SK-N-SH (cell line): ENCODE data around the gene SCN3A. TPM values are rescaled to one million over a fixed set of nuclear protein-coding genes. Genes with fewer than 3 reads are reported as not detected.

ENCODE experiments used
- CTCF ChIA-PET: fragments of 300-600, 350-600 bp; formaldehyde crosslinking; extraction: SDS; loops from one replicate; lab custom pipeline; 2021; lab: Yijun Ruan, JAX
- POLR2A ChIA-PET: fragments of 350-600 bp; sonication (Branson Sonifier 250); formaldehyde crosslinking; extraction: SDS; loops from one replicate; lab custom pipeline; 2020; ENCODE audit warnings: antibody characterized with exemption, inconsistent platforms; lab: Yijun Ruan, JAX
- DNase-seq: peaks from one replicate; pipeline ENCODE4 v3.0.0; 2012
- H2AFZ ChIP-seq: fragments of 200-600 bp; sonication (generic); 2 replicates; pipeline ENCODE4 v1.8.1; 2016; ENCODE audit warnings: antibody characterized with exemption, mild to moderate bottlenecking, low read depth
- H3F3A ChIP-seq: fragments of 200-600 bp; sonication (generic); replicated peaks from 2 replicates; pipeline ENCODE3; 2016; ENCODE audit warnings: antibody characterized with exemption, mild to moderate bottlenecking; ENCODE audit not compliant: insufficient read depth
- H3K27ac ChIP-seq, 2 experiments: fragments of 200-500 bp in 1 of 2; fragments of 200-600 bp in 1 of 2; sonication (Bioruptor generic) in 1 of 2; sonication (generic), shearing (Covaris generic) in 1 of 2; 2 replicates each; pipeline versions ENCODE4 v1.5.1 to v1.6.1; 2014 to 2016; ENCODE audit warnings: low read depth in 2 of 2, inconsistent platforms in 1 of 2, low read length in 1 of 2, mild to moderate bottlenecking in 1 of 2, mixed read lengths in 1 of 2
- H3K27me3 ChIP-seq: fragments of 200-600 bp; sonication (generic), shearing (Covaris generic); 2 replicates; pipeline ENCODE4 v1.6.1; 2016; ENCODE audit warnings: mixed run types; ENCODE audit not compliant: insufficient read depth
- H3K36me3 ChIP-seq, 2 experiments: fragments of 200-500 bp in 1 of 2; fragments of 200-600 bp in 1 of 2; sonication (Bioruptor generic) in 1 of 2; sonication (generic) in 1 of 2; replicated peaks in 1 of 2; 2 replicates each; pipeline versions ENCODE3 to v1.5.1; 2014 to 2016; ENCODE audit warnings: low read length in 1 of 2, mild to moderate bottlenecking in 1 of 2; ENCODE audit not compliant: insufficient read depth in 2 of 2, control insufficient read depth in 1 of 2
- H3K4me1 ChIP-seq, 2 experiments: fragments of 200-500 bp in 1 of 2; fragments of 200-600 bp in 1 of 2; sonication (Bioruptor generic) in 1 of 2; sonication (generic), shearing (Covaris generic) in 1 of 2; 2 replicates each; pipeline versions ENCODE4 v1.5.1 to v1.6.1; 2014 to 2016; ENCODE audit warnings: low read depth in 1 of 2, low read length in 1 of 2, mixed run types in 1 of 2; ENCODE audit not compliant: insufficient read depth in 2 of 2, control insufficient read depth in 1 of 2
- H3K4me2 ChIP-seq: fragments of 200-600 bp; sonication (generic), shearing (Covaris generic); 2 replicates; pipeline ENCODE4 v1.6.1; 2017; ENCODE audit warnings: mixed run types
- H3K4me3 ChIP-seq, 2 experiments: fragments of 200-500 bp in 1 of 2; fragments of 200-600 bp in 1 of 2; sonication (Bioruptor generic) in 1 of 2; sonication (generic), shearing (Covaris generic) in 1 of 2; 2 replicates each; pipeline versions ENCODE4 v1.5.1 to v1.8.1; 2014 to 2016; ENCODE audit warnings: low read depth in 2 of 2, inconsistent platforms in 1 of 2, low read length in 1 of 2, mild to moderate bottlenecking in 1 of 2, mixed read lengths in 1 of 2, moderate library complexity in 1 of 2
- H3K79me2 ChIP-seq: fragments of 200-600 bp; sonication (generic); 2 replicates; pipeline ENCODE4 v1.8.1; 2017; ENCODE audit warnings: mild to moderate bottlenecking; ENCODE audit not compliant: insufficient read depth
- H3K9ac ChIP-seq: fragments of 200-600 bp; sonication (generic); 2 replicates; pipeline ENCODE4 v1.6.1; 2017; ENCODE audit warnings: mixed run types
- H3K9me2 ChIP-seq: fragments of 200-600 bp; sonication (generic); 2 replicates; pipeline ENCODE4 v1.6.1; 2017; ENCODE audit warnings: mixed run types
- H3K9me3 ChIP-seq: fragments of 200-600 bp; sonication (generic); 2 replicates; pipeline ENCODE4 v1.6.1; 2017; ENCODE audit warnings: mixed run types, mild to moderate bottlenecking, moderate library complexity
- H4K20me1 ChIP-seq: fragments of 200-600 bp; sonication (generic); 2 replicates; pipeline ENCODE4 v1.6.1; 2017; ENCODE audit warnings: mild to moderate bottlenecking, mixed run types; ENCODE audit not compliant: insufficient read depth
- CHD2 ChIP-seq: fragments of 150-350 bp; IDR thresholded peaks from 2 replicates; pipeline ENCODE4 v1.6.1; 2018; ENCODE audit warnings: low read length; ENCODE audit not compliant: partially characterized antibody
- CTCF ChIP-seq: fragments of 200-600 bp; sonication (generic); IDR thresholded peaks from 2 replicates; pipeline ENCODE4 v1.6.1; 2017; ENCODE audit warnings: antibody characterized with exemption, mild to moderate bottlenecking, moderate library complexity
- EP300 ChIP-seq, 2 experiments: IDR thresholded peaks; 2 replicates each; pipeline versions ENCODE4 v1.4.0 to v1.6.1; 2012; ENCODE audit warnings: borderline replicate concordance in 1 of 2, low read depth in 1 of 2, low read length in 1 of 2
- EZH2phosphoT487 ChIP-seq: fragments of 200-600 bp; sonication (generic); IDR thresholded peaks from 2 replicates; pipeline ENCODE4 v1.6.1; 2017; ENCODE audit warnings: low read depth, mixed run types, mild to moderate bottlenecking, antibody characterized with exemption, moderate library complexity, borderline replicate concordance
- FOSL2 ChIP-seq: IDR thresholded peaks from 2 replicates; pipeline ENCODE4 v1.4.0; 2012; ENCODE audit warnings: low read depth, mild to moderate bottlenecking, moderate library complexity, borderline replicate concordance
- FOXM1 ChIP-seq: IDR thresholded peaks from 2 replicates; pipeline ENCODE4 v1.4.0; 2012; ENCODE audit warnings: low read depth, mild to moderate bottlenecking
- GABPA ChIP-seq: IDR thresholded peaks from 2 replicates; pipeline ENCODE4 v1.4.0; 2012; ENCODE audit warnings: low read depth, mild to moderate bottlenecking
- MAX ChIP-seq: IDR thresholded peaks from 2 replicates; pipeline ENCODE4 v1.4.0; 2012; ENCODE audit warnings: low read depth
- MEF2A ChIP-seq: IDR thresholded peaks from 2 replicates; pipeline ENCODE4 v1.4.0; 2012; ENCODE audit warnings: low read depth, borderline replicate concordance
- MXI1 ChIP-seq: IDR thresholded peaks from 2 replicates; pipeline ENCODE4 v1.6.1; 2012; ENCODE audit warnings: mild to moderate bottlenecking, low read depth, low read length, improper control_type of control experiment
- NFIC ChIP-seq: IDR thresholded peaks from 2 replicates; pipeline ENCODE4 v1.4.0; 2012; ENCODE audit warnings: borderline replicate concordance
- NRF1 ChIP-seq: IDR thresholded peaks from 2 replicates; pipeline ENCODE4 v1.6.1; 2012; ENCODE audit warnings: low read depth, mild to moderate bottlenecking, low read length
- RAD21 ChIP-seq: IDR thresholded peaks from 2 replicates; pipeline ENCODE4 v1.6.1; 2012; ENCODE audit warnings: mild to moderate bottlenecking, low read length
- RFX5 ChIP-seq: IDR thresholded peaks from 2 replicates; pipeline ENCODE4 v1.6.1; 2012; ENCODE audit warnings: mild to moderate bottlenecking, improper control_type of control experiment, low read length
- SIN3A ChIP-seq: IDR thresholded peaks from 2 replicates; pipeline ENCODE4 v1.6.1; 2012; ENCODE audit warnings: low read depth, mild to moderate bottlenecking, low read length, moderate library complexity, borderline replicate concordance
- SMC3 ChIP-seq: IDR thresholded peaks from 2 replicates; pipeline ENCODE4 v1.6.1; 2012; ENCODE audit warnings: low read depth, low read length, improper control_type of control experiment
- TAF1 ChIP-seq: IDR thresholded peaks from 2 replicates; pipeline ENCODE4 v1.6.1; 2012; ENCODE audit warnings: low read depth, mild to moderate bottlenecking, low read length, moderate library complexity, borderline replicate concordance
- USF1 ChIP-seq: IDR thresholded peaks from 2 replicates; pipeline ENCODE4 v1.4.0; 2012; ENCODE audit warnings: low read depth, borderline replicate concordance
- WGBS: methylation state at CpG from one replicate; pipeline ENCODE4 v1.1.6; 2017; ENCODE audit warnings: low lambda C conversion rate; 5-methylcytosine and 5-hydroxymethylcytosine counted together
- polyA plus RNA-seq, 3 experiments: library from polyadenylated mRNA; depleted of rRNA; stranded (reverse); fragments of >200 nt; gene quantifications; 2 replicates each; pipeline ENCODE4 v1.2.3, GENCODE V29; 2012
- TF ChIP-seq, protein P1 (sequence below): fragments of 150-350 bp; IDR thresholded peaks from 2 replicates; pipeline ENCODE4 v1.6.1; 2017; ENCODE audit warnings: antibody characterized with exemption, low read length, low read depth, borderline replicate concordance
- TF ChIP-seq, protein P2 (sequence below): IDR thresholded peaks from 2 replicates; pipeline ENCODE4; 2012
- TF ChIP-seq, protein P3 (sequence below): IDR thresholded peaks from 2 replicates; pipeline ENCODE4 v1.4.0; 2012; ENCODE audit warnings: low read depth, borderline replicate concordance

SCN3A gene
- polyA plus RNA-seq, 1 of the 3 experiments (the other 2 are of a cell fraction): 0.33 TPM

DNA sequence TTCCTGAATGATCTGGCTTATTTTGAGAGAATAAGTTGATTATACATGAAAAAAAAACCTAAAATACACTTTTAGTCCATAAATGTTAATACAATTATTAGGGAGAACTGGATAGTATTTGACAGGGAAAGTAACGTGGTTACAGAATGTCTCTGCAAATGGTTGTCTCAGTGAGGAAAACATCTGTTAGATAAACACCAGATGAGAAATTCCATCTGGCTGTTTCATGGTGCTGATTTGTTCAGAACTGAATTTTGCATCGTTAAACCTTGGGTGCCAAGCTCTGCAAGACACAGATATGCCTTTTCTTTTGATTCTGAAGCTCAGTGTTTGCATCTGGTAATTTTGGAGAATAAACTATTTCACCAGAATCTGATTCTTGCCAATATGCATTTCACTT lies 90.4 kb downstream of the SCN3A start (continued):
- TF ChIP-seq MXI1 (peak; percentile 50; the same call in 1 of the 2 replicates), EP300 (IDR thresholded peaks at IDR 0.05; ENCODE audit: borderline replicate concordance in 1 of 2, low read depth in 1 of 2, low read length in 1 of 2) (peak; percentile 44 to 82; a peak in 3 of 4 replicates), NRF1 (no peak), MAX (no peak), RAD21 (no peak)
- TF ChIP-seq, protein P1, sequence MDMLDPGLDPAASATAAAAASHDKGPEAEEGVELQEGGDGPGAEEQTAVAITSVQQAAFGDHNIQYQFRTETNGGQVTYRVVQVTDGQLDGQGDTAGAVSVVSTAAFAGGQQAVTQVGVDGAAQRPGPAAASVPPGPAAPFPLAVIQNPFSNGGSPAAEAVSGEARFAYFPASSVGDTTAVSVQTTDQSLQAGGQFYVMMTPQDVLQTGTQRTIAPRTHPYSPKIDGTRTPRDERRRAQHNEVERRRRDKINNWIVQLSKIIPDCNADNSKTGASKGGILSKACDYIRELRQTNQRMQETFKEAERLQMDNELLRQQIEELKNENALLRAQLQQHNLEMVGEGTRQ: no peak
- TF ChIP-seq, protein P2, sequence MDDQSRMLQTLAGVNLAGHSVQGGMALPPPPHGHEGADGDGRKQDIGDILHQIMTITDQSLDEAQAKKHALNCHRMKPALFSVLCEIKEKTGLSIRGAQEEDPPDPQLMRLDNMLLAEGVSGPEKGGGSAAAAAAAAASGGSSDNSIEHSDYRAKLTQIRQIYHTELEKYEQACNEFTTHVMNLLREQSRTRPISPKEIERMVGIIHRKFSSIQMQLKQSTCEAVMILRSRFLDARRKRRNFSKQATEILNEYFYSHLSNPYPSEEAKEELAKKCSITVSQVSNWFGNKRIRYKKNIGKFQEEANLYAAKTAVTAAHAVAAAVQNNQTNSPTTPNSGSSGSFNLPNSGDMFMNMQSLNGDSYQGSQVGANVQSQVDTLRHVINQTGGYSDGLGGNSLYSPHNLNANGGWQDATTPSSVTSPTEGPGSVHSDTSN: peak; percentile 62

DNA sequence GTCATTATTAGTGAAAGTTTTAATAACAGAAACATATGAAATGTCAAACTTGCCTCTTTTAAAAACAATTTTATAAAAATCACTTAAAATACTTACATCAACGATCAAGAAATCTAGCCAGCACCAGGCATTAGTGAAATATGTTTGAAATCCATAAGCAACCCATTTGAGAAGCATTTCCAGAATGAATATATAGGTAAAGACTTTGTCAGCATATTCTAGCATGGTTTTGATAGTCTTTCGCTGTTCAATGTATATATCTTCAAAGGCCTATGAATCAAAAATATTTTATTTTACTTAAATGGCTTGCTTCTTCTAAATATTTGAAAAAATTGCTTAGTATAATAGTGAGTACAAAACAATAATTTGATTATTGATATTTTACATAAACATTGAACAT lies 91.1 kb downstream of the SCN3A start:
- Histone ChIP-seq H3K4me2 (no peak overlapping the region), H3K27ac (peak overlapping the region; percentile 67 to 94; a peak in 3 of 4 replicates), H3K27me3 (no peaks in the 10 kb centered on the region), H3K9ac (no peak overlapping the region), H3K9me2 (no peaks in the 10 kb centered on the region), H2AFZ (peak overlapping the region; percentile 18; the same call in 1 of the 2 replicates), H3K79me2 (no peaks in the 10 kb centered on the region), H3K36me3 (no peaks in the 10 kb centered on the region), H3K4me3 (no peak overlapping the region), H3K4me1 (peaks cover 10 to 29% of the 10 kb centered on the region in 2 experiments), H3F3A (peaks cover 19% of the 10 kb centered on the region), H4K20me1 (no peaks in the 10 kb centered on the region), H3K9me3 (no peaks in the 10 kb centered on the region)
- CTCF ChIA-PET: interaction anchor here (0.9 to 1.9 kb wide), 2 partner anchors 91 to 96 kb away, joined by 3 to 12 read pairs; partner anchors contain the start of gene SCN3A
- TF ChIP-seq USF1 (no peak), NFIC (no peak), MEF2A (no peak), EZH2phosphoT487 (no peak), GABPA (no peak), SMC3 (no peak), CTCF (no peak), RFX5 (no peak), FOXM1 (no peak), MAX (no peak), TAF1 (no peak), CHD2 (no peak), SIN3A (no peak), NRF1 (no peak), FOSL2 (no peak), EP300 (IDR thresholded peaks at IDR 0.05; ENCODE audit: borderline replicate concordance in 1 of 2, low read depth in 1 of 2, low read length in 1 of 2) (no peak)
- TF ChIP-seq, protein P1: no peak
- TF ChIP-seq, protein P3, sequence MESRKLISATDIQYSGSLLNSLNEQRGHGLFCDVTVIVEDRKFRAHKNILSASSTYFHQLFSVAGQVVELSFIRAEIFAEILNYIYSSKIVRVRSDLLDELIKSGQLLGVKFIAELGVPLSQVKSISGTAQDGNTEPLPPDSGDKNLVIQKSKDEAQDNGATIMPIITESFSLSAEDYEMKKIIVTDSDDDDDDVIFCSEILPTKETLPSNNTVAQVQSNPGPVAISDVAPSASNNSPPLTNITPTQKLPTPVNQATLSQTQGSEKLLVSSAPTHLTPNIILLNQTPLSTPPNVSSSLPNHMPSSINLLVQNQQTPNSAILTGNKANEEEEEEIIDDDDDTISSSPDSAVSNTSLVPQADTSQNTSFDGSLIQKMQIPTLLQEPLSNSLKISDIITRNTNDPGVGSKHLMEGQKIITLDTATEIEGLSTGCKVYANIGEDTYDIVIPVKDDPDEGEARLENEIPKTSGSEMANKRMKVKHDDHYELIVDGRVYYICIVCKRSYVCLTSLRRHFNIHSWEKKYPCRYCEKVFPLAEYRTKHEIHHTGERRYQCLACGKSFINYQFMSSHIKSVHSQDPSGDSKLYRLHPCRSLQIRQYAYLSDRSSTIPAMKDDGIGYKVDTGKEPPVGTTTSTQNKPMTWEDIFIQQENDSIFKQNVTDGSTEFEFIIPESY: no peak
- POLR2A ChIA-PET: no interaction called here
- DNase-seq: no peak
- WGBS: 52% methylated on average over 2 of the region's 2 CpGs
